H1 (cell line): Measurements from ENCODE around the gene TECRL. TPM values are rescaled to one million over a fixed set of nuclear protein-coding genes. Genes with fewer than 3 reads are reported as not detected.

Experiments used
- CTCF ChIA-PET: fragments of 300-600 bp; sonication (Branson Sonifier 250); formaldehyde crosslinking; loops from one replicate; lab custom pipeline; 2021; ENCODE audit not compliant: partially characterized antibody; lab: Charles Lee
- POLR2A ChIA-PET: fragments of 300-600 bp; sonication (Branson Sonifier 250); formaldehyde crosslinking; loops from one replicate; lab custom pipeline; 2021; ENCODE audit warnings: inconsistent platforms; ENCODE audit not compliant: partially characterized antibody; lab: Charles Lee
- DNase-seq, 2 experiments: peaks; one replicate each; pipeline versions ENCODE4 v3.0.0 to v3.0.0-alpha.2; 2010 to 2022; ENCODE audit warnings: low spot score in 2 of 2, low read depth in 1 of 2, mixed read lengths in 1 of 2
- FAIRE-seq: peaks from 2 replicates; lab custom pipeline; 2011; peaks lifted over from hg19 to GRCh38; lab: Jason Lieb, UNC
- H2AFZ ChIP-seq: 2 replicates; pipeline ENCODE4 v1.8.1; 2012; ENCODE audit warnings: low read length, inconsistent platforms
- H2AK5ac ChIP-seq: 2 replicates; pipeline ENCODE4 v1.6.1; 2013; ENCODE audit warnings: low read depth, low read length
- H2BK120ac ChIP-seq: replicated peaks from 2 replicates; pipeline ENCODE3; 2013; ENCODE audit warnings: low read depth, low read length, inconsistent platforms
- H2BK12ac ChIP-seq: 2 replicates; pipeline ENCODE4 v1.6.1; 2013; ENCODE audit warnings: low read depth, low read length
- H2BK15ac ChIP-seq: 2 replicates; pipeline ENCODE4 v1.6.1; 2013; ENCODE audit warnings: low read length
- H2BK20ac ChIP-seq: 2 replicates; pipeline ENCODE4 v1.6.1; 2013; ENCODE audit warnings: low read length
- H2BK5ac ChIP-seq: 2 replicates; pipeline ENCODE4 v1.6.1; 2013; ENCODE audit warnings: low read depth, low read length
- H3K14ac ChIP-seq: 2 replicates; pipeline ENCODE4 v1.6.1; 2013; ENCODE audit warnings: inconsistent platforms; ENCODE audit not compliant: insufficient read length
- H3K18ac ChIP-seq: 2 replicates; pipeline ENCODE4 v1.6.1; 2013; ENCODE audit warnings: low read length; ENCODE audit errors: extremely low read depth
- H3K23ac ChIP-seq: 2 replicates; pipeline ENCODE4 v1.6.1; 2013; ENCODE audit warnings: inconsistent platforms; ENCODE audit not compliant: insufficient read length
- H3K23me2 ChIP-seq: 2 replicates; pipeline ENCODE4 v1.6.1; 2013; ENCODE audit warnings: low read depth, low read length
- H3K27ac ChIP-seq: 2 replicates; pipeline ENCODE4 v1.6.1; 2011; ENCODE audit warnings: low read depth, low read length, inconsistent platforms
- H3K27me3 ChIP-seq, 4 experiments: replicated peaks in 1 of 4; 1 replicate in 1 of 4; 2 replicates in 3 of 4; pipeline versions ENCODE4 v1.6.1 to v1.8.1; 2011 to 2013; ENCODE audit warnings: low read length in 3 of 4, mild to moderate bottlenecking in 3 of 4, inconsistent platforms in 2 of 4, mixed read lengths in 2 of 4, moderate library complexity in 1 of 4; ENCODE audit not compliant: control insufficient read depth in 3 of 4, insufficient read depth in 3 of 4; ENCODE audit errors: extremely low read depth in 1 of 4
- H3K36me3 ChIP-seq, 4 experiments: 2 replicates each; pipeline versions ENCODE4 v1.6.1 to v1.8.1; 2011 to 2013; ENCODE audit warnings: mild to moderate bottlenecking in 4 of 4, low read length in 3 of 4, moderate library complexity in 2 of 4, control low read depth in 1 of 4, inconsistent platforms in 1 of 4; ENCODE audit not compliant: insufficient read depth in 4 of 4, control insufficient read depth in 2 of 4
- H3K4ac ChIP-seq: replicated peaks from 2 replicates; pipeline ENCODE3; 2013; ENCODE audit warnings: low read length, low read depth, mixed read lengths, inconsistent platforms; ENCODE audit not compliant: insufficient read length
- H3K4me1 ChIP-seq, 4 experiments: replicated peaks in 1 of 4; 1 replicate in 1 of 4; 2 replicates in 3 of 4; pipeline versions ENCODE4 v1.6.1 to v1.8.1; 2011 to 2013; ENCODE audit warnings: low read length in 3 of 4, inconsistent platforms in 2 of 4, mixed read lengths in 1 of 4; ENCODE audit not compliant: insufficient read depth in 4 of 4, control insufficient read depth in 3 of 4
- H3K4me2 ChIP-seq, 2 experiments: 2 replicates each; pipeline versions ENCODE4 v1.6.1 to v1.8.1; 2011 to 2013; ENCODE audit warnings: low read depth in 2 of 2, low read length in 2 of 2, control low read depth in 1 of 2, inconsistent platforms in 1 of 2, mild to moderate bottlenecking in 1 of 2; ENCODE audit not compliant: insufficient read depth in 1 of 2
- H3K4me3 ChIP-seq, 4 experiments: fragments of 200-600, 300-600 bp in 1 of 4; sonication (generic), shearing (Covaris generic), sonication (Bioruptor Twin) in 1 of 4; 2 replicates each; pipeline versions ENCODE4 v1.5.1 to v1.8.1; 2011 to 2016; ENCODE audit warnings: low read length in 4 of 4, low read depth in 3 of 4, control low read depth in 2 of 4, inconsistent platforms in 2 of 4, mild to moderate bottlenecking in 2 of 4, mixed read lengths in 1 of 4, moderate library complexity in 1 of 4; ENCODE audit not compliant: insufficient read depth in 2 of 4; ENCODE audit errors: extremely low read depth in 1 of 4
- H3K56ac ChIP-seq: replicated peaks from 2 replicates; pipeline ENCODE3; 2013; ENCODE audit warnings: low read depth, mild to moderate bottlenecking, mixed read lengths, low read length, inconsistent platforms; ENCODE audit not compliant: insufficient read length
- H3K79me1 ChIP-seq: 2 replicates; pipeline ENCODE4 v1.6.1; 2013; ENCODE audit warnings: low read depth, low read length, control low read depth
- H3K79me2 ChIP-seq, 2 experiments: 2 replicates each; pipeline versions ENCODE4 v1.6.1 to v1.8.1; 2012 to 2013; ENCODE audit warnings: low read length in 2 of 2, mild to moderate bottlenecking in 2 of 2, inconsistent platforms in 1 of 2; ENCODE audit not compliant: insufficient read depth in 2 of 2, control insufficient read depth in 1 of 2
- H3K9ac ChIP-seq, 4 experiments: replicated peaks in 1 of 4; 1 replicate in 1 of 4; 2 replicates in 3 of 4; pipeline versions ENCODE4 v1.6.1 to v1.8.1; 2011 to 2013; ENCODE audit warnings: low read depth in 3 of 4, low read length in 3 of 4, control low read depth in 2 of 4, mild to moderate bottlenecking in 2 of 4, moderate library complexity in 2 of 4, inconsistent platforms in 1 of 4; ENCODE audit errors: extremely low read depth in 1 of 4
- H3K9me3 ChIP-seq, 2 experiments: 2 replicates each; pipeline versions ENCODE4 v1.6.1 to v1.8.1; 2012 to 2013; ENCODE audit warnings: mild to moderate bottlenecking in 2 of 2, moderate library complexity in 2 of 2, control low read depth in 1 of 2, inconsistent platforms in 1 of 2, low read depth in 1 of 2, low read length in 1 of 2, mixed read lengths in 1 of 2; ENCODE audit not compliant: insufficient read depth in 2 of 2
- H4K20me1 ChIP-seq, 2 experiments: replicated peaks in 1 of 2; 2 replicates each; pipeline versions ENCODE3 to v1.8.1; 2011 to 2013; ENCODE audit warnings: inconsistent platforms in 2 of 2, low read length in 2 of 2, mild to moderate bottlenecking in 1 of 2; ENCODE audit not compliant: insufficient read depth in 2 of 2, control insufficient read depth in 1 of 2
- H4K5ac ChIP-seq: 2 replicates; pipeline ENCODE4 v1.6.1; 2013; ENCODE audit warnings: low read length, low read depth, mixed read lengths, inconsistent platforms; ENCODE audit not compliant: insufficient read length
- H4K8ac ChIP-seq: 2 replicates; pipeline ENCODE4 v1.8.0; 2013; ENCODE audit warnings: mild to moderate bottlenecking, moderate library complexity, low read length, inconsistent platforms; ENCODE audit not compliant: insufficient read depth; ENCODE audit errors: extremely low read depth
- H4K91ac ChIP-seq: replicated peaks from 2 replicates; pipeline ENCODE3; 2013; ENCODE audit warnings: low read length, mixed read lengths, inconsistent platforms; ENCODE audit not compliant: insufficient read length
- ATF2 ChIP-seq: IDR thresholded peaks from 2 replicates; pipeline ENCODE4 v1.6.1; 2012; ENCODE audit warnings: low read length, inconsistent platforms
- BCL11A ChIP-seq, 2 experiments: IDR thresholded peaks; one replicate each; pipeline ENCODE4 v1.6.1; 2011; ENCODE audit warnings: low read depth in 2 of 2, low read length in 2 of 2, mild to moderate bottlenecking in 2 of 2
- CHD1 ChIP-seq: IDR thresholded peaks from 2 replicates; pipeline ENCODE4 v1.6.1; 2012; ENCODE audit warnings: low read depth, low read length, improper control_type of control experiment
- E2F6 ChIP-seq: IDR thresholded peaks from 2 replicates; pipeline ENCODE4 v1.6.1; 2012; ENCODE audit warnings: inconsistent platforms
- KDM4A ChIP-seq: IDR thresholded peaks from one replicate; pipeline ENCODE4 v1.7.1; 2012; ENCODE audit warnings: low read depth, mild to moderate bottlenecking, moderate library complexity, low read length, inconsistent platforms; ENCODE audit not compliant: severe bottlenecking
- RFX5 ChIP-seq: IDR thresholded peaks from 2 replicates; pipeline ENCODE4 v1.6.1; 2011; ENCODE audit warnings: low read depth, low read length, improper control_type of control experiment, borderline replicate concordance
- SIN3A ChIP-seq, 2 experiments: IDR thresholded peaks in 1 of 2; conservative IDR thresholded peaks in 1 of 2; 2 replicates each; pipeline ENCODE4 v1.6.1; 2011 to 2012; ENCODE audit warnings: low read length in 2 of 2, improper control_type of control experiment in 1 of 2, low read depth in 1 of 2, mild to moderate bottlenecking in 1 of 2
- SIX5 ChIP-seq: IDR thresholded peaks from 2 replicates; pipeline ENCODE4 v1.6.1; 2011; ENCODE audit warnings: mild to moderate bottlenecking, low read depth, low read length
- SP1 ChIP-seq: IDR thresholded peaks from 2 replicates; pipeline ENCODE4 v1.6.1; 2011; ENCODE audit warnings: low read depth, low read length
- SP4 ChIP-seq: IDR thresholded peaks from 2 replicates; pipeline ENCODE4 v1.6.1; 2012; ENCODE audit warnings: low read length, inconsistent platforms
- SRF ChIP-seq: IDR thresholded peaks from 2 replicates; pipeline ENCODE4 v1.6.1; 2011; ENCODE audit warnings: mild to moderate bottlenecking, low read depth, low read length, moderate library complexity
- WGBS, 2 experiments: shearing (Covaris generic) in 1 of 2; methylation state at CpG; one replicate each; pipeline versions ENCODE4 v1.1.6 to v1.1.7; 2013 to 2015; ENCODE audit warnings: low lambda C conversion rate in 2 of 2, mixed read lengths in 2 of 2, inconsistent platforms in 1 of 2, low coverage in 1 of 2, missing lambda C conversion rate in 1 of 2; ENCODE audit not compliant: insufficient replicate concordance in 2 of 2, insufficient coverage in 1 of 2, insufficient read length in 1 of 2; ENCODE audit errors: extremely low coverage in 1 of 2, missing lambda C conversion rate in 1 of 2; 5-methylcytosine and 5-hydroxymethylcytosine counted together
- polyA plus RNA-seq, 7 experiments: library from polyadenylated mRNA; depleted of rRNA in 3 of 7; stranded (reverse) in 5 of 7; unstranded in 2 of 7; fragments of >200 nt in 5 of 7; fragments of 200-250 nt in 2 of 7; gene quantifications; 1 replicate in 5 of 7; 2 replicates in 1 of 7; 4 replicates in 1 of 7; pipeline versions ENCODE4 v1.2.1 to v1.2.3, GENCODE V29; 2011 to 2013; ENCODE audit warnings: missing spikeins in 2 of 7, mixed read lengths in 2 of 7
- total RNA-seq: library from RNA; stranded (reverse); fragmentation: NEBNext Ultra II Directional; extraction: Animal tissue kit (Norgen Biotek cat#: 25700); gene quantifications from 2 replicates; pipeline ENCODE4 v1.2.1, GENCODE V29; 2021

Gene TECRL
- total and polyA plus RNA-seq, 2 of the 8 experiments (the other 6 are each of a cell fraction or from before 2014, with no cell fraction given) = not detected

GRCh38 chr4:64272432-64272831 is 136.8 kb downstream of the TECRL start:
- ChIA-PET CTCF (interaction anchor here (0.6 to 0.8 kb wide), 2 partner anchors 55 to 915 kb away, joined by 3 read pairs; no protein-coding TSS in a partner anchor), POLR2A (no interaction called here)
- no peaks in the 10 kb centered on the region for H3K23me2 ChIP-seq
- H3K27me3 ChIP-seq = no peaks in the 10 kb centered on the region
- no peak overlapping the region for H4K91ac ChIP-seq
- H3K56ac ChIP-seq = no peak overlapping the region
- H3K4me2 ChIP-seq = no peak overlapping the region
- DNase-seq = no peak
- no peak overlapping the region for H2BK15ac ChIP-seq
- peak overlapping the region; percentile 51; the same call in 1 of the 2 replicates for H4K8ac ChIP-seq
- H2AFZ ChIP-seq = no peak overlapping the region
- H3K79me2 ChIP-seq = no peaks in the 10 kb centered on the region
- no peak overlapping the region for H2BK120ac ChIP-seq
- no peak overlapping the region for H2BK5ac ChIP-seq
- H3K4me3 ChIP-seq = no peak overlapping the region
- H2AK5ac ChIP-seq = no peak overlapping the region
- no peak overlapping the region for H3K18ac ChIP-seq
- H3K36me3 ChIP-seq = no peaks in the 10 kb centered on the region
- no peak overlapping the region for H3K14ac ChIP-seq
- TF ChIP-seq SRF (no peak), SIX5 (no peak), BCL11A (IDR thresholded peaks at IDR 0.05; ENCODE audit: low read depth in 2 of 2, low read length in 2 of 2) (no peak), RFX5 (no peak), CHD1 (no peak), E2F6 (no peak), ATF2 (no peak), SP1 (no peak), KDM4A (no peak), SP4 (no peak), SIN3A (conservative IDR thresholded peaks at IDR 0.05 in 1 of 2, IDR thresholded peaks at IDR 0.05 in 1 of 2; ENCODE audit: low read depth in 1 of 2, low read length in 2 of 2) (no peak)
- H4K20me1 ChIP-seq = no peaks in the 10 kb centered on the region
- WGBS, 2 experiments = 95% methylated on average over 14 of the region's 14 CpGs; no CpG with 5 or more reads in 1 of the 2 experiments
- no peak overlapping the region for H4K5ac ChIP-seq
- H2BK12ac ChIP-seq = no peak overlapping the region
- no peaks in the 10 kb centered on the region; a peak in 2 of 7 replicates for H3K4me1 ChIP-seq
- H2BK20ac ChIP-seq = no peak overlapping the region
- no peak overlapping the region for H3K9ac ChIP-seq
- no peaks in the 10 kb centered on the region for H3K9me3 ChIP-seq
- H3K79me1 ChIP-seq = no peaks in the 10 kb centered on the region
- H3K4ac ChIP-seq = no peak overlapping the region
- H3K23ac ChIP-seq = no peak overlapping the region
- no peak overlapping the region for H3K27ac ChIP-seq
- no peak for FAIRE-seq
